ENCODE results near the gene DNAJC5G. TPM values are rescaled to one million over a fixed set of nuclear protein-coding genes. Genes with fewer than 3 reads are reported as not detected.

Gene DNAJC5G
- total and polyA plus RNA-seq, 2 of the 13 experiments (the other 11 are each of a cell fraction or from before 2014, with no cell fraction given): 0.05 TPM; not detected in 1

DNA sequence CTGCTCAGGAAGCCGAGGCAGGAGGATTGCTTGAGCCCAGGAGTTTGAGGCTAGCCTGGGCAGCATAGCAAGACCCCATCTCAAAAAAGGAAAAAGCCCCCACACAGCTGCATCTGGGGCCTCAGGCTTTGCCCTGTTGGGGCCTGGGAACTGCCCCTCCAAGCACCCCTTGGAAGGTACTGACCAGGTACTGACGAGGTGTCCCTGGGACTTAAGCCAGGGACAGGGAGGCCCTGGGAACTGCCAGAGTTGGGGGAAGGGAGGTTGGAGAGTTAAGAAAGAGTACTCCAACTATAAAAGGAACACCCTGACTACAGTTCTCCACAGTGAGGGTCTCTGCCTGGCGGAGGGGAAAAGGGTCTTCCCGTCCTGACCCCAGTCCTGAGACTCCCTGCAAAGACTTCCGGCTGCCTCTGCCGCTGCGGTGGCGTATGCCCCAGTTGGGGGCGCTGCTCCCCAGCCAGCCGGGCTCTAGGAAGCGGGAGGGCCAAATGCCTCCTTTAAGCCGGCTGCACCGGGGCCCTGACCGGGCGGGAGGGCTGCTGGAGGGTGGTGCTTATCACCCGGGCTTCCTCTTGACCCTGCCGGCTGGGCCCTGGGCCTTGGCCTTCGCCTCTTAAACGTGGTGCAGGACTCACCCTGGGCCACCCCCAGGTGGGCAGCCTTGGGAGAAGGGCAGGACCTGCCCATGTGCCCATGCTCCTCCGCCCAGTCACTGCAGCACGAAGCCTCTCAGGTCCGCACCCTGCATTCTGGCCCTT lies 25.2 kb upstream of the DNAJC5G start (continued):
- TF ChIP-seq, protein P1, sequence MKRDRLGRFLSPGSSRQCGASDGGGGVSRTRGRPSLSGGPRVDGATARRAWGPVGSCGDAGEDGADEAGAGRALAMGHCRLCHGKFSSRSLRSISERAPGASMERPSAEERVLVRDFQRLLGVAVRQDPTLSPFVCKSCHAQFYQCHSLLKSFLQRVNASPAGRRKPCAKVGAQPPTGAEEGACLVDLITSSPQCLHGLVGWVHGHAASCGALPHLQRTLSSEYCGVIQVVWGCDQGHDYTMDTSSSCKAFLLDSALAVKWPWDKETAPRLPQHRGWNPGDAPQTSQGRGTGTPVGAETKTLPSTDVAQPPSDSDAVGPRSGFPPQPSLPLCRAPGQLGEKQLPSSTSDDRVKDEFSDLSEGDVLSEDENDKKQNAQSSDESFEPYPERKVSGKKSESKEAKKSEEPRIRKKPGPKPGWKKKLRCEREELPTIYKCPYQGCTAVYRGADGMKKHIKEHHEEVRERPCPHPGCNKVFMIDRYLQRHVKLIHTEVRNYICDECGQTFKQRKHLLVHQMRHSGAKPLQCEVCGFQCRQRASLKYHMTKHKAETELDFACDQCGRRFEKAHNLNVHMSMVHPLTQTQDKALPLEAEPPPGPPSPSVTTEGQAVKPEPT (CRISPR knock-in tag; IDR thresholded peaks at IDR 0.05; ENCODE audit: low read depth): peak; percentile 25; the same call in 1 of the 2 replicates
- TF ChIP-seq MTA3 (CRISPR knock-in tag; IDR thresholded peaks at IDR 0.05): no peak
- 0 out of 2 replicates have a peak, but pooled peaks have one; percentile 37 for TF ChIP-seq ZNF12 (CRISPR knock-in tag; IDR thresholded peaks at IDR 0.05)
- peak; percentile 37; the same call in 1 of the 2 replicates for TF ChIP-seq ZHX2 (IDR thresholded peaks at IDR 0.05; ENCODE audit: low read depth)
- TF ChIP-seq ZHX2 (CRISPR knock-in tag; IDR thresholded peaks at IDR 0.05; ENCODE audit: borderline replicate concordance): no peak
- TF ChIP-seq ZNF569 (CRISPR knock-in tag; IDR thresholded peaks at IDR 0.05; ENCODE audit: borderline replicate concordance): no peak
- peak; percentile 76 for TF ChIP-seq ZNF770 (CRISPR knock-in tag; IDR thresholded peaks at IDR 0.05)
- TF ChIP-seq ZNF777 (CRISPR knock-in tag; IDR thresholded peaks at IDR 0.05): 0 out of 2 replicates have a peak, but pooled peaks have one; percentile 52
- TF ChIP-seq RAD21 (CRISPR knock-in tag; IDR thresholded peaks at IDR 0.05): peak; percentile 97
- peak; percentile 66; the same call in 1 of the 2 replicates for TF ChIP-seq ZBTB25 (CRISPR knock-in tag; IDR thresholded peaks at IDR 0.05)
- TF ChIP-seq DR1 (CRISPR knock-in tag; IDR thresholded peaks at IDR 0.05): 0 out of 2 replicates have a peak, but pooled peaks have one; percentile 33
- TF ChIP-seq RCOR2 (CRISPR knock-in tag; IDR thresholded peaks at IDR 0.05): peak; percentile 24; the same call in 1 of the 2 replicates
- no peak for TF ChIP-seq STAT5B (CRISPR knock-in tag; IDR thresholded peaks at IDR 0.05)
- peak; percentile 41; the same call in 1 of the 2 replicates for TF ChIP-seq MED1 (CRISPR knock-in tag; IDR thresholded peaks at IDR 0.05)
- TF ChIP-seq HCFC1 (IDR thresholded peaks at IDR 0.05; ENCODE audit: low read depth, low read length): no peak
- no peak for TF ChIP-seq SETDB1 (CRISPR knock-in tag; IDR thresholded peaks at IDR 0.05; ENCODE audit: borderline replicate concordance)
